ENCODE results near the gene DNAH1. TPM values are rescaled to one million over a fixed set of nuclear protein-coding genes. Genes with fewer than 3 reads are reported as not detected.

The DNAH1 gene
- total RNA-seq, 1 experiment from 2014 or later: 8.3 TPM

DNA sequence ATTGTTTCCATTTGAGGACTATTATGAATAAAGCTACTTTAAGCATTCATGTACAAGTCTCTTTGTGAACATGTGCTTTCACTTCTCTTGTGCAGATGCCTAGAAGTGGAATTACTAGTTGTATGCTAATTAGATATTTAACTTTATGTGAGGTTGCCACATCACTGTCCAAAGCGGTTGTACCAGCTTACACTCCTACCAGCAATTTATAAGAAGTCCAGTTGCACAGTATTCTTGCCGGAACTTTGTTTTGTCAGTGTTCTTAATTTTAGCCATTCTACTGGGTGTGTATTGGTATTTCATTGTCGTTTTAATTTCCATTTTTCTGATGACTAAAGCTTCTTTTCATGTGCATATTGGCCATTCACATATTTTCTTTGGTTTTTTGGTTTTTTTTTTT, 99.7 kb downstream of the DNAH1 start:
- Histone ChIP-seq H3K9me3 (ENCODE audit: low read length) (no peaks in the 10 kb centered on the region), H3K4me2 (ENCODE audit: low read depth, low read length, poor library complexity, severe bottlenecking) (no peak overlapping the region), H3K9ac (ENCODE audit: low read length) (no peak overlapping the region), H3K9me2 (replicated peaks; ENCODE audit: insufficient read depth, low read length) (no peaks in the 10 kb centered on the region), H3K4me1 (ENCODE audit: low read length) (peaks cover 18% of the 10 kb centered on the region), H3K79me2 (ENCODE audit: low read length) (0 out of 2 replicates have a peak, but pooled peaks cover 3% of the 10 kb centered on the region), H3K27ac (ENCODE audit: low read length) (no peak overlapping the region), H4K20me1 (ENCODE audit: insufficient read depth, low read depth, low read length) (no peaks in the 10 kb centered on the region), H3K4me3 (ENCODE audit: low read length) (no peak overlapping the region), H3K36me3 (ENCODE audit: insufficient read depth, low read length) (no peaks in the 10 kb centered on the region), H3K27me3 (ENCODE audit: low read length) (no peaks in the 10 kb centered on the region), H2AFZ (ENCODE audit: low read length) (no peak overlapping the region)
- no peak for DNase-seq

DNA sequence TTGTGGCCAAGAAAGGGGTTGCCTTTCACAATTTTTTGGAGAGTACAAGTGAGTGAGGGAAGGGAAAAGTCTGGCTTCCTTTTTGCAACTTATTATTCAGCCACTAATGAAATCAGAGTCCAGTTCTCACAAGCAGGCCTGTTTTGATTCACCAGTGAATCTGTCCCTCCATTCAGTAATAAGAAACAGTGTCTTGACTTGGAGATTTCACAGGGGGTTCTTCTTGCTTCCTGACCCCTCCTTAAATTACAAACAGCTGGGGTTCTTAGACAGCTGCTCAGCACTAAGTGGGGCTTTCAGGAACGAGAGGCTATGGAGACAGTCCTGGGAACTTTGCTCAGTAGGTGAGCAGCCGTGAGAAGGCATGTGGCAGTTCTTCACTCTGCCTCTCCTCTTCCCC, 104.3 kb downstream of the DNAH1 start:
- H3K27me3 ChIP-seq (ENCODE audit: low read length): no peaks in the 10 kb centered on the region
- no peak for DNase-seq
- H3K4me3 ChIP-seq (ENCODE audit: low read length): no peak overlapping the region
- H3K36me3 ChIP-seq (ENCODE audit: insufficient read depth, low read length): no peaks in the 10 kb centered on the region
- no peaks in the 10 kb centered on the region for H3K9me3 ChIP-seq (ENCODE audit: low read length)
- H3K4me1 ChIP-seq (ENCODE audit: low read length): no peaks in the 10 kb centered on the region
- H3K9me2 ChIP-seq (replicated peaks; ENCODE audit: insufficient read depth, low read length): no peaks in the 10 kb centered on the region
- H3K79me2 ChIP-seq (ENCODE audit: low read length): no peaks in the 10 kb centered on the region
- H2AFZ ChIP-seq (ENCODE audit: low read length): no peak overlapping the region
- H3K27ac ChIP-seq (ENCODE audit: low read length): no peak overlapping the region
- no peak overlapping the region for H3K4me2 ChIP-seq (ENCODE audit: low read depth, low read length, poor library complexity, severe bottlenecking)
- no peaks in the 10 kb centered on the region for H4K20me1 ChIP-seq (ENCODE audit: insufficient read depth, low read depth, low read length)
- H3K9ac ChIP-seq (ENCODE audit: low read length): no peak overlapping the region

DNA sequence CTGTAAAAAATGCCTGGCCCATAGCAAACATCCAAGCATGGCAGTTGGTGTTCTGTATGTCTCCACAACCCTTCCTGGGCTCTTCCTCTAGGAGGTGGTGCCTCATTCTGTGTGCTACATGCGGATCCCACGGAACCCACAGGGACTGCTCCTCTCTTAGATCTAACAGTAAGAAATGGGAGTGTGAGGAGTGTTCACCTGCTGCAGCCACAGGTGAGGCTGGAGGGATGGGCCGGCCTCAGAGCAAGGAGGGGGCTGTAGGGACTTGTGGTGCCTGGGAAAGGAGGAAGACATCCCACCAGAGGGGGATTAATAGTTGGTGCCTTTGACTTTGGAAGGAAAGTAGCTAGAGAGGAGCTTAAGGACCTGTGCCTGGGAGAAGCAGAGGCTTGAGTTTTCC, 106.5 kb downstream of the DNAH1 start:
- Histone ChIP-seq H3K4me1 (ENCODE audit: low read length) (no peaks in the 10 kb centered on the region), H3K27me3 (ENCODE audit: low read length) (no peaks in the 10 kb centered on the region), H3K79me2 (ENCODE audit: low read length) (no peaks in the 10 kb centered on the region), H3K36me3 (ENCODE audit: insufficient read depth, low read length) (no peaks in the 10 kb centered on the region), H3K4me3 (ENCODE audit: low read length) (no peak overlapping the region), H3K4me2 (ENCODE audit: low read depth, low read length, poor library complexity, severe bottlenecking) (no peak overlapping the region), H2AFZ (ENCODE audit: low read length) (no peak overlapping the region), H3K9me2 (replicated peaks; ENCODE audit: insufficient read depth, low read length) (no peaks in the 10 kb centered on the region), H4K20me1 (ENCODE audit: insufficient read depth, low read depth, low read length) (no peaks in the 10 kb centered on the region), H3K9ac (ENCODE audit: low read length) (no peak overlapping the region), H3K9me3 (ENCODE audit: low read length) (no peaks in the 10 kb centered on the region), H3K27ac (ENCODE audit: low read length) (no peak overlapping the region)
- DNase-seq: no peak

DNA sequence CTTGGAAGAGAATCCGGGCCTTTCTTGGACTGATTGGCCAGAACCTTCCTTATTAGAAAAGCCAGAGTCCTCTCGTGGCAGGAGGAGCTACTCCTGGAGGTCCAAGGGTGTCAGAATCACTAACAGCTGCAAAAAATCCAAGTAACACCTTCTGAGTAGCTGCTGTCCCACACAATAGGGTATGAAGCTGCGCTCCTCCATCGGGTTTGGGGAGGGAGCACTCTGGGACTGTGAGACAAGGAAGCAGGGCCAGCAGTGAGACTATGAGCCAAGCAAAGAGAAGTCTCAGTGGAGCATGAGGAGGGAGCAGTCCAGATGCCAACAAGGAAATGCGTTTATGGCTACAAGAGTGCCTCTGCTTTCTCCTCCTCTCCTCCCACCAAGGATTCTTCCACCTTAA, 107.1 kb downstream of the DNAH1 start:
- Histone ChIP-seq H3K9ac (ENCODE audit: low read length) (no peak overlapping the region), H3K4me2 (ENCODE audit: low read depth, low read length, poor library complexity, severe bottlenecking) (no peak overlapping the region), H3K4me3 (ENCODE audit: low read length) (no peak overlapping the region), H2AFZ (ENCODE audit: low read length) (no peak overlapping the region), H3K9me3 (ENCODE audit: low read length) (no peaks in the 10 kb centered on the region), H3K27ac (ENCODE audit: low read length) (no peak overlapping the region), H3K27me3 (ENCODE audit: low read length) (no peaks in the 10 kb centered on the region; the same call in 1 of the 2 replicates), H3K79me2 (ENCODE audit: low read length) (no peaks in the 10 kb centered on the region), H4K20me1 (ENCODE audit: insufficient read depth, low read depth, low read length) (no peaks in the 10 kb centered on the region; the same call in 1 of the 2 replicates), H3K36me3 (ENCODE audit: insufficient read depth, low read length) (no peaks in the 10 kb centered on the region), H3K4me1 (ENCODE audit: low read length) (no peaks in the 10 kb centered on the region), H3K9me2 (replicated peaks; ENCODE audit: insufficient read depth, low read length) (no peaks in the 10 kb centered on the region)
- DNase-seq: no peak

DNA sequence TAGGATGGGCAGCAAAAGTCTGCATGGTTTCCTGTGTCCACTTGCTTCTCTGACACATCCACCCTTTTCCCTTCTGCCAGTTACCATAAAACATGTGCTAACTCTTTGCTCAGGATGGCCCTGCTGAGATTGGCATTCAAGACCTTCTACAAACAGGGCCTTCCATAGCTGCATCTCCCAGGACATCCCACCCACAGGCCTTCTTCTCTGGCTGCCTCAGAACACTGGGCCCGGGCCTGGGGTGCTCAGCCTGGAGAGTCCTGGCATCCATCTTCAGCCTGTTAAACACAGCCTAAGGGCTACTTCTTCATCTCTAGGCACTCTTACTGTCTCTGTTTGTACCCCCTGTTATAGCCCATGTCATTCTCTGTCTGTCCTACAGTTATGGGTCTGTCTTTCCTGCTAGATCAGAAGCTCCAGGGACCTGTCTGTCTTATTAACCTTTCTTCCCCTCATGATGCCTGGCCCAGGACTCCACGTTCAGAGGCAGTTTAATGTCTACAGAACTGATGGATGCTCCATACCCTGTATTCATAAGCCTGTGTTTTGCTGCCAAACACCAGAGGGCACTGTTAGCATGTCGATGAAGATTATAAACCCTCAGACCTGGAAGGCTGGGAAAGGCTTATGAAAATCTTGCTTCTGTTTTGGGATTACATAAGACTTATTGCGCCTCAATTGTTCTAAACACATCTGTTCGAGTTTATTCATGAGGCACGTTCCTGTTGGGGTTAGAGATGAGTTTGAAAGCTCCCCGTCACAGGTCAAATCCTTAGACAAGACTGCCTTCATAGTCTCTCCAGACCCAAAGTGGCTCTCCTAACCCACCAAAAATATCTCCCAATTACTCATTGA, 112.3 kb downstream of the DNAH1 start:
- peak; percentile 80 for DNase-seq
- Histone ChIP-seq H3K9ac (ENCODE audit: low read length) (no peak overlapping the region), H3K4me2 (ENCODE audit: low read depth, low read length, poor library complexity, severe bottlenecking) (no peak overlapping the region)

DNA sequence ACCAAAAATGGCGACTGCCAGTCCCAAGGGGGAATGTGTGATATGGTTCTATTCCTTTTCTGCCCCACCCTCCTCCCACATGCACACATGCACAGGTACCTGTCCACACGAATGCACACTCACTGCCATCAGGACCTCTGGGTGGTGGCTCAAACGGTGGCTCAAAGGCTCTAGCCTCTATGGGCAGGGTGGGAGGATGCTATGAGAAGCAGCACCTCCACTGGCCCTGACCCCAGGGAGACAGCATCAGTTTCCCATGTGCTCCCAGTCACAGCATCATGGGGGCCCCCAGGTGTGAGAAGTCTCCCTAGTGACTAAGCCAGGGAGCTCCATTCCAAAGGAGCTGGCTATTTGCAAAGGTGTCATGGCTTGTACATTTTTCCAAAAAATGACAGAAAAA, 112.9 kb downstream of the DNAH1 start:
- Histone ChIP-seq H3K4me2 (ENCODE audit: low read depth, low read length, poor library complexity, severe bottlenecking) (no peak overlapping the region), H3K4me3 (ENCODE audit: low read length) (no peak overlapping the region), H3K27me3 (ENCODE audit: low read length) (no peaks in the 10 kb centered on the region; the same call in 1 of the 2 replicates), H2AFZ (ENCODE audit: low read length) (no peak overlapping the region), H3K9ac (ENCODE audit: low read length) (no peak overlapping the region), H3K4me1 (ENCODE audit: low read length) (peaks cover 4% of the 10 kb centered on the region; the same call in 1 of the 2 replicates), H3K36me3 (ENCODE audit: insufficient read depth, low read length) (no peaks in the 10 kb centered on the region), H3K9me2 (replicated peaks; ENCODE audit: insufficient read depth, low read length) (no peaks in the 10 kb centered on the region), H3K27ac (ENCODE audit: low read length) (no peak overlapping the region), H4K20me1 (ENCODE audit: insufficient read depth, low read depth, low read length) (no peaks in the 10 kb centered on the region; the same call in 1 of the 2 replicates), H3K9me3 (ENCODE audit: low read length) (no peaks in the 10 kb centered on the region), H3K79me2 (ENCODE audit: low read length) (no peaks in the 10 kb centered on the region)
- no peak for DNase-seq

More for the DNA sequence above, 112.3 kb downstream of the DNAH1 start:
- no peaks in the 10 kb centered on the region; the same call in 1 of the 2 replicates for H3K27me3 ChIP-seq (ENCODE audit: low read length)
- H3K9me3 ChIP-seq (ENCODE audit: low read length): no peaks in the 10 kb centered on the region
- H4K20me1 ChIP-seq (ENCODE audit: insufficient read depth, low read depth, low read length): no peaks in the 10 kb centered on the region; the same call in 1 of the 2 replicates
- no peak overlapping the region for H3K4me3 ChIP-seq (ENCODE audit: low read length)
- H3K79me2 ChIP-seq (ENCODE audit: low read length): no peaks in the 10 kb centered on the region
- no peaks in the 10 kb centered on the region for H3K9me2 ChIP-seq (replicated peaks; ENCODE audit: insufficient read depth, low read length)
- H3K36me3 ChIP-seq (ENCODE audit: insufficient read depth, low read length): no peaks in the 10 kb centered on the region
- peaks cover 4% of the 10 kb centered on the region; the same call in 1 of the 2 replicates for H3K4me1 ChIP-seq (ENCODE audit: low read length)
- H3K27ac ChIP-seq (ENCODE audit: low read length): no peak overlapping the region
- no peak overlapping the region for H2AFZ ChIP-seq (ENCODE audit: low read length)

DNA sequence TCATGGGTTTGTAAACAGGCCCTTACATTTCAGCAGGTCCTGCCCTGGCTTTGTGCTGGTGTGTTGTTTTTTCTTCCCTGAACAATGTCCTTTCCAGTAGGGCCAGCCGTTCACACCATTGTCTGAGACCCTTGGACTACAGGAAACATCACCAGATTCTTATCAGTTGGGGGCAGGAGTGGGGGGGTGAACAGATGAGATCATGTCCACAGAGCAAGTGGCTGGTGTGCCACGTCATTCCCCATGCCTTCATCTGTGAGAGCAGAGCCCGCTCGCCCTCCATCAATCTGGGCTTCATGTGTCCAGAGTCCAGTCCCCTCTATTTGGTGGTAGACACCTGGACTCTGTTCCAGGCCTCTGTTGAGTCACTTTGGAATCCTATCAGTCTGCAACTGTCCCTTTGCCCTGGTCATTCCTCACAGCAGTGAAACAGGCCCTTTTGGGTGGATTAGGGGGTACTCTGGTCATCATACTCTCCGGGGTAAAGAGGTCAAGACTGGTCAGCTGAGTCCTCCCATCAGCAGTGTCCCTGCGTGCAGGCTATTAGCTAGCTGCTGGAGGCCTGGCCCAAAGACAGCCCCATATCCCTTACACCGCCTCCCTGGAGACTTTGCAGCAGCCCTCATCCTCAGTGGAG, 113.8 kb downstream of the DNAH1 start:
- Histone ChIP-seq H3K4me1 (ENCODE audit: low read length) (peaks cover 4% of the 10 kb centered on the region; the same call in 1 of the 2 replicates), H3K4me3 (ENCODE audit: low read length) (no peak overlapping the region), H3K9me3 (ENCODE audit: low read length) (no peaks in the 10 kb centered on the region), H3K4me2 (ENCODE audit: low read depth, low read length, poor library complexity, severe bottlenecking) (no peak overlapping the region), H3K27me3 (ENCODE audit: low read length) (no peaks in the 10 kb centered on the region; the same call in 1 of the 2 replicates), H4K20me1 (ENCODE audit: insufficient read depth, low read depth, low read length) (no peaks in the 10 kb centered on the region; the same call in 1 of the 2 replicates), H3K36me3 (ENCODE audit: insufficient read depth, low read length) (no peaks in the 10 kb centered on the region), H3K9me2 (replicated peaks; ENCODE audit: insufficient read depth, low read length) (no peaks in the 10 kb centered on the region), H3K9ac (ENCODE audit: low read length) (no peak overlapping the region), H2AFZ (ENCODE audit: low read length) (no peak overlapping the region), H3K79me2 (ENCODE audit: low read length) (no peaks in the 10 kb centered on the region), H3K27ac (ENCODE audit: low read length) (no peak overlapping the region)
- DNase-seq: no peak

DNA sequence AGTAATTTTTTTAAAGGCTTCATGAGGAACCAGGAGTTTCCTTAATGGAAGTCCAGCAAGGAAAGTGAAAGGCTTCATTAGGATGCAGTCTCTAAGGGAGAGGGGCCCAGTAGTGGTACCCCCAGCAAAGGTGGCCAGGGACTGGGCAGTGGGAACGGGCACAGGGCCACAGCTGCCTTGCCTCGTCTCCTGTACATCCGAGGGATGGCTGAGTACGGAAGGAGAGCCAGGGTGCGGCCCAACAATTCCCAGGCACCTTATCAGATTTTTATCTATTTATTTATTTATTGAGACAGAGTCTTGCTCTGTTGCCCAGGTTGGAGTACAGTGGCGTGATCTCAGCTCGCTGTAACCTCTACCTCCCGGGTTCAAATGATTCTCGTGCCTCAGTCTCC, 114.3 kb downstream of the DNAH1 start:
- Histone ChIP-seq H3K27ac (ENCODE audit: low read length) (no peak overlapping the region), H3K4me3 (ENCODE audit: low read length) (no peak overlapping the region), H3K9me3 (ENCODE audit: low read length) (no peaks in the 10 kb centered on the region), H2AFZ (ENCODE audit: low read length) (no peak overlapping the region), H3K4me2 (ENCODE audit: low read depth, low read length, poor library complexity, severe bottlenecking) (no peak overlapping the region), H4K20me1 (ENCODE audit: insufficient read depth, low read depth, low read length) (no peaks in the 10 kb centered on the region; the same call in 1 of the 2 replicates), H3K79me2 (ENCODE audit: low read length) (no peaks in the 10 kb centered on the region), H3K9me2 (replicated peaks; ENCODE audit: insufficient read depth, low read length) (no peaks in the 10 kb centered on the region), H3K27me3 (ENCODE audit: low read length) (no peaks in the 10 kb centered on the region; the same call in 1 of the 2 replicates), H3K4me1 (ENCODE audit: low read length) (peaks cover 4% of the 10 kb centered on the region; the same call in 1 of the 2 replicates), H3K9ac (ENCODE audit: low read length) (no peak overlapping the region), H3K36me3 (ENCODE audit: insufficient read depth, low read length) (no peaks in the 10 kb centered on the region)
- no peak for DNase-seq

Data from Karpas-422 (cell line).